NCI-H69 (cell line): ENCODE measurements around the gene SULT1A1.

Source experiments
- DNase-seq: peaks from one replicate; lab custom pipeline; 2025; lab: John Stamatoyannopoulos, UW

SULT1A1 gene

DNA sequence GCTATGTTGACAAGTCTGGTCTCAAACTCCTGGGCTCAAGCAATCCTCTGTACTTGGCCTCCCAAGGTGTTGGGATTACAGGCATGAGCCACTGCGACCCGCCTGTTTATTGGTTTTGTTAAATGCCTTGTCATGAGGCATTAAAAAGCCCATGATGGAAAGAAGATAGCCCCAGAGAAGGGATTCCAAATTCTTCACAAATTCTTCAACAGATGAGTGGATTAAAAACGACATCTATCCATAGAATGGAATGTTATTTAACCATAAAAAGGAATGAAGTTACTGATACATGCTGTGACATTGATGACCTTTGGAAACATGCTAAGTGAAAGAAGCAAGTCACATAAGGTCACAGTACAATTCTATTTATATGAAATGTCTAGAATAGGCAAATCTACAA, 51.4 kb downstream of the SULT1A1 start:
- no peak for DNase-seq

DNA sequence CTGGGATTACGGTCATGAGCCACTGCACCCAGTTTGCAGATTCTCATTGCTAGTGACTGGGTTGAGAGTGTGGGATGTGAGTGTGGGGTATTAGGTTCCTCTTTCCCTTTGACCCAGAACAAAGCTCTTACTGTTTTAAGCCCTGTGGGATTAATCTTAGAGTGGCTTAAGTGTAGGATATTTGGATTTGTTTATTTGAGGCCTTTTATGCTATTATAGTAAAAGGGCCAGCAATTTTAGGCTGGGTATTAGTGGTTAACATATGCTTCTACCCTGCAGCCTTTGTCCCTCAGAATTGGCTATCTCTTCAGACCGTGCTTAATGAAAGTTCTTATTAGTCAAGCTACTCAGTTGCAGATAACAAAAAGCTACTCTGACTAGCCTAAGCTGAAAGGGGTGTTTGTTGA, 52.9 kb downstream of the SULT1A1 start:
- DNase-seq, result no peak

DNA sequence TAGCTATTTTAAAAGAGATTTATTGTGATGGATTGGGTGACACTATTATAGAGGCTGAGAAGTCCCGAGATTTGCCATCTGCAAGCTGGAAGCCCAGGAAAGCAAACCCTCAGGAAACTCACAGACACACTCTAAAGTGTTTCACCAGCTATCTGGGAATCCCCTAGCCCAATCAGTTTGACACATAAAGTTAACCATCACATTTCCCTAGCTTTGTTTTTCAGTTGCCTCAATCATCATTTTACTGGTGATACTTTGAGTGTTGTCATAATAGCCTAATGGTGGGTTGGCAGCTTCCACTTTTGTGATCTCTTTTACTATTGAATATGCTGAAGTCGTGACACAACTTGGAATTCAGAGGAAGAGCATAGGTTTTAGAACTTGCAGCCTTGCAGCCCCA, 54.3 kb downstream of the SULT1A1 start:
- no peak for DNase-seq
